MV-4-11 (cell line): Measurements from ENCODE around the gene VAV2.
A peak's percentile ranks its signal among the peaks of the same experiment; 100 is the strongest.

Experiments used
- DNase-seq: peaks from one replicate; lab custom pipeline; 2025; lab: John Stamatoyannopoulos, UW

VAV2 gene

DNA sequence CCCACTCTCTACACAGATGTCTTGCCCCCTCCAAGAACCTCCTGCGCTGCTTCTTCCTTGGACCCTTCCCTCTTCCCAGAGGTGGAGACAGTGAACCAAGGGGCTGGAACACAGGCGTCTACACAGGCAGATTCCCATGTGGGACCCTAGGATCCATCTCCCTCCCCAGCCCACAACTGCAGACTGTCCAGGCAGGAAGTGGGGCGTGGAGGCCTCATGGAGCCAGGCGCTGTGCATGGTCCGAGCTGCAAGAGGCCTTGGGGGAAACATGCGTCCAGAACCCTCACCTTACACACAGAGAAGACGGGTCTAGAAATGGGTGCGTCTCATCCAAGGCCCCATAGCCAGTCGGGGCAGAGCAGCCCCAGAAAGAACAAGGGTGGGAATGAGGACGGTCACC is 117.5 kb downstream of the VAV2 start:
- DNase-seq, result no peak

DNA sequence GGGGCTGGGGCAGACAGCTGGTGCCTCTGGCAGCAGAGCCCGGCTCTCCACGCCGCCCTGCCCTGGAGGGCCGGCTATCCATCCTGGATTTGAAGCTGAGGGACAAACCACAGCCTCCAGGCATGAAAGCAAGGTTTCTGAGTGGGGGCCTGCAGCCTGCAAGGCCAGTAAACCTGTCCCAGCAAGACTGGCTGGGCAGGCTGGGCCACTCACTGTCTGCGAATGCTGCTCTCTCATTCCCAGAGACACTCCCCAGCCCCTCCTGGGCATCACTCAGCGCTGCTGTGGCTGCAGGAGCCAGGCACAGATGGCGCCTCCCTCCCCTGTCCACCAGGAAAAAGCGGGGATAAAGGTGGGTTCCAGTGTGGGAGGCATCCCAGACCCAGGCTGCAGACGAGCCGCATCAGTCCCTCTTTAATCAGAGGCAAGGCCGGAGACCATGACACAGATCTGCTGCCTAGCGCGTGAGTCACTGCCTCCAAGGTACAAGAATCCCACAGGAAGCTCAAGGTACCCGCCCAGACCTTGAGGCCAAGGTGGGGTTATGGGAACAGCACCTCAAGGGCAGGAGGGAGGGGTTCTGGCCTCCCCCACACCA is 118.0 kb downstream of the VAV2 start:
- no peak for DNase-seq

DNA sequence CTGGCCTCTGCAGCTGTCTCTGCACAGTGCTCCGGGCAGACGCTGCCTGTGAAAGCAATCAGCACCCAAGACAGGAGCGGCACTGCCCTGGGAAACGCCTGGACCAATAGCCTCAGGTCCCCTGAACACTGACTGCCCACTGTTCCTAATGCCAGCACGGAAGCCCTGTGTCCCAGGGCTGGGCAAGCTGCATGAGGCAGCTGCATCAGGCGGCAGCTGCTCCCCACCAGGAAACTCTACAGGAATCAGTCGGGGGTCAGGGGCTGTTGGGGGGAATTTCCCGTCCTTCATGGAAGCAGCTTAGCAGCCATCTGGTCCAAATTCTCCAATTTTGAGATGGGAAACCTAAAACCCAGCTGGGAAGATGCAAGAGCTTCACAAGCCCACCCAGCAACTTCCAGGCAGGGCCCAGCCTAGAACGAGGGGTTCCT is 118.6 kb downstream of the VAV2 start:
- no peak for DNase-seq

DNA sequence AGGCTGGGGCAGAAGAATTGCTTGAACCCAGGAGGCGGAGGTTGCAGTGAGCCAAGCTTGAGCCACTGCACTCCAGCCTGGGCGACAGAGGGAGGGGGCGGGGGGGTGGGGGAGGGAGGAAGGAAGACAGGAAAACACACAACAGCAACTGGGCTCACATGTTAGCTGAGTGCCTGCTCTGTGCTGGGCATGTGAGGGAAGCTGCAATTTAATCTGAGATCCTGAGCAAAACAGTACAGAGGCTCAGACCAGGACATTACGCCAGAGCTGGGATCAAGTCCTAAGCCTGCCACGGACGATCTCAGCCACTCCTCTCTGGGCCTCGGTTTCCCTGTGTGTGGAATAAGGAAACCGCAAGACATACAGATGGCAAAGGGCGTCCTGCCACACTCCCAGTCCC is 119.1 kb downstream of the VAV2 start:
- no peak for DNase-seq

DNA sequence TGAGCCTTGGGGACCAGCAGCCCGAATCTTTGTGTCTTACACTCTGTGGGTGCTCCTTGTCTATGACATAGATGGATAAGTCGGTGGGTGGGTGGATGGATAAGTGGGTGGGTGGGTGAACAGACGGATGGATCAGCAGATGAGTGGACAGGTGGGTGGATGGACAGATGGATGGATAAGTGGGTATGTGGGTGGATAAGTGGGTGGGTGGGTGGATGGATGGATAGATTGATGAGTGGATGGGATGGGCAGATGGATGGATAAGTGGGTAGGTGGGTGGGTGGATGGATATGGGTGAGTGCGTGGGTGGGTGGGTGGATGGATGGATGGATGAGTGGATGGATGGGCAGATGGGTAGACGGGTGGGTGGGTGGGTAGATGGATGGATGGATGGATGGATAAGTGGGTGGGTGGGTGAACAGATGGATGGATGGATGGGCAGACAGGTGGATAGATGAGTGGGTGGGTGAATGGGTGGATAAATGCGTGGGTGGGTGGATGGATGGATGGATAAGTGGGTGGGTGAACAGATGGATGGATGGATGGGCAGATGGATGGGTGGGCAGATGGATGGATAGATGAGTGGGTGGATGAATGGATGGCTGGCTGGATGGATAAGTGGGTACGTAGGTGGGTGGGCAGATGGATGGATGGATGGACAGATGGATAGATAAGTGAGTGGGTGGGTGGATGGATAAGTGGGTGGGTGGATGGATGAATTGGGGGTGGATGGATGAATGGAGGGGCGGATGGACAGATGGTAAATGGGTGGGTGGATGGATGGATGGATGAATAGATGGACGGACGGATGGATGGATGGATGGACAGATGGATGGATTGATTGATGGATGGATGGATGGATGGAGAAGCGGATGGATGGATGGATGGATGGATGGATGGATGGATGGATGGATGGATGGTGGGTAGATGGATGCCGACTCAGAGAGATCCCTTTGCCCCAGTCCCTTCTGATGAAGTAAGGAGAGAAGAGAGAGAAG is 121.2 kb downstream of the VAV2 start:
- no peak for DNase-seq

DNA sequence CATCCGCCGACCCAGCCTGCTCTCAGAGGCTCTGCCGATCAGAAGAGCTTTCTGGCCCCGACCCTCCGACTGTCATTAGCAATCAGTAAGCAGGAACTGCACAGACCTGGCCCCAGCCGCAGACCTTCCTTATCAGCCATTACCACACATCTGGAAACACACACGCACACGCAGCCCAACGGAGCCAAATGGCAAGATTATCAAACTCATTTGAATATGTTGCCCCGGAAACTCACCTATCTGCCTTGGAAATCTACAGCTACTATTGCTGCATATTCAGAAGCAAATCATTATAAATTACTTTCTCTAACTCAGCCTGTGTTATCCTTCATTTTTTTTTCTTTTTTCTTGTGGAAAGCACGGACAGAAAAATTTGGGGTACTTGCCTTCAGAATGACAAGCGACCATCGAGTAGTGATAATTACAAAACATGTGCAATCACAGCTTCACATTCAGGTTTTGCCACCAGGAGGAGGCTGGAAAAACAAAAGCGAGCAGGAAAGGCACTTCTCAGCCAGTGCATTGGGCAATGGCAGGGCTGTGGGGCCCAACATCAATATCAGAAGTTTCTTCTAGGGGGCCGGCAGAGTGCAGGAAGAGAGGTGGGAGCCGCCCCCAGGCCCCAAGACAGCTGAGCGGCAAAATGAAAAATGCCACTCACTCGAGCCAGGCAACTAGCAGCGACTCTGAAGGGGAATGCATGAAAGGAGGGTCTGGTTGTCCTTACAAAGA is 122.3 kb downstream of the VAV2 start:
- DNase-seq, result no peak

DNA sequence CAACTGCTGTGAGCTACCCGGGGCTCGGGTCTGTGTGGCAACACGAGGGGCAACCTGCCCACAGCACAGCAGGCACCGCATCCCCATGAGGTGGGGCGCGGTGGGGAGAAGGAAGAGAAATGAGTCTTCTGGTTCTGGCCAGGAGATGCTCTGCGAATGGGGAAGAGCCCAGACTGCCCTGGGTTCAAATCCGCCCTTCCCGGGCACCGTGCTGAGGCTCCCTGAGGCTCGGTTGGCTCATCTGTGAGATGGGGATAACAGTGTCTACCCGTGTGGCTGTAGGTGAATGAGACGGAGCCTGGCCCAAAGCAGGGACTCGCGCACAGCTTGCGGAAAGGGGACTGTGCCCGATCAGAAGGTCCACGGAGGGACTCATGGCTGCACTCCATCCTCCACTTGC is 123.9 kb downstream of the VAV2 start:
- DNase-seq, result no peak

DNA sequence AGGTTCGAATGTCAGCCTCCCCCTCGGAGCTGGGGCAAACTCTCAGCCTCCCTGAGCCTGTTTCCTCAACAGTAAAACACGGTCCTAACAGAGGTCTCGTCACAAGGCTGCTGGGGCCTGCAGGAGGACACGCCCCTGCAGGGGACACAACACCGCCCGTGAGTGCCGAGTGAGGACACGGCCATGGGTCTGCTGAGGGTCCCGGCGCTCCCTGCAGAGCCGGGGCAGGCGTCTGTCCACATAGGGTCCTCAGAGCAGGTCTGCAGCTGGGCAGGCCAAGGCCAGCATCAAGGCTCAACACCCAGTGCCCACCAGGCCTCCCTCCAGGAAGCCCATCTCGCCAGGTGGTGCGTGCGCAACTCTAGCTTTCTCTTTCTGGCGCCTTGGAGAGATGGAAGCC is 125.2 kb downstream of the VAV2 start:
- no peak for DNase-seq

DNA sequence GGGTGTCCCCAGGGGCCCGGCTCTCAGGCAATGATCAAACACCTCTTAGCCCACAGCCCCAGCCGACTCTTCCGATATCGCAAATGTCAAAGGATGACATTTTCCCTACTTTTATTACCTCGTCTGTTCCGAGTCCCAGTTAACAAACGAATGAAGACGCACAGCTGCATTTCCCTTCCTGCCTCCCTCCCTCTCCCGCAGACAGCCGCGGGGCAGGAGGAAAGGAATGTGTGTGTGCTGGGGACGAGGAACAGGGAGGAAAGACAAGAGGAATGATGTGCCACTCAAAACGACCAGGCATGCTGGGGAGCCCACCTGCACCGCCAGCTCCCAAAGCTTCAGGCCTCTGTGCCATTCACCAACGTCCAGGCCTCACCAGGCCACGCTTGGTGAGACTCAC is 128.1 kb downstream of the VAV2 start:
- no peak for DNase-seq

DNA sequence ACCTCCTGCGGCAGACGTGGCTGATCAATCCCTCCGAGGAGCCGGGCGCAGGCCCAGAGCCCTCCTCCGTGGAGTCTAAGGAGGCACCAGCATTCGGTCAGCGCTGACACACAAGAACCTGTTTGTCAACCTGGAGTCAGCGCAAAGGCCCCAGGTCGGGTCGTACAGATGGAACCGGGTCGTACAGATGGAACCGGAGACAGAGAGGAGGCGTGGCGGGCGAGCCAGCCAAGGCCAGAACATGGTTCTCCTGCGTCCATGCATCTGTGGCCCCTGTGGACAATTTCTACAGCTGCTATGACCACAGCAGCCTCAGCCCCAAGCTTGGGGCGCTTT is 128.9 kb downstream of the VAV2 start:
- DNase-seq, result no peak

DNA sequence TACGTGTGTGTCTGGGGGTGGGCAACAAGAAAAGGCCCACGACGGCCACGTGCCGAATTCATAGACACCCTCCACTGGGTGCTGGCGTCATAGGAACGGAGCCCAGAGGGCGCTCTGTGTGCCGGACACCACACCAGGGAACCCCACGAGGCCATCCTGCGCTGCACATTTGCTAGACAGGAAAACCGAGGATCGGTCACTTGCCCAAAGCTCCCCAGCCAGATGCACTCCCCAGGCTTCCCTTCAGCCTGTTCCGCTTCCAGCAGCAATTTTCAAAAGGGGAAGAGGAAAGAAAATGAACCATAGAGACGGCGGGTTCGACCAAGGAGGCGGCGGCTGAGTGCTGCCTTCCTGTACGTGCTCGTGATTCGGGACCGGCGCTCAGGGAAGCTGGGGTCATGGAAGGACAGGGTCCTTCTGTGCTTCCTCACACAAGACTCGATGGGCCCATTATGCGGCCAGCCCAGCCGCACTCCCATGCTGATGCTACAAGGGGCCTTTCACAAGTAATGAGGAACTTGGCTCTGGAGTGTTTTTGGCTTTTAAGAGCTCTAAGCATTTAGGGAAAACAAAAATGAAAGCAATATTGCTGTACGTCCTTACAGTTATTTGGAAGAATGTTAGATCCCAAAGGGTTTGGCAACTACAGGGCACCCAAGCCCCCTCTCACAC is 129.4 kb downstream of the VAV2 start:
- DNase-seq, result peak; percentile 85

DNA sequence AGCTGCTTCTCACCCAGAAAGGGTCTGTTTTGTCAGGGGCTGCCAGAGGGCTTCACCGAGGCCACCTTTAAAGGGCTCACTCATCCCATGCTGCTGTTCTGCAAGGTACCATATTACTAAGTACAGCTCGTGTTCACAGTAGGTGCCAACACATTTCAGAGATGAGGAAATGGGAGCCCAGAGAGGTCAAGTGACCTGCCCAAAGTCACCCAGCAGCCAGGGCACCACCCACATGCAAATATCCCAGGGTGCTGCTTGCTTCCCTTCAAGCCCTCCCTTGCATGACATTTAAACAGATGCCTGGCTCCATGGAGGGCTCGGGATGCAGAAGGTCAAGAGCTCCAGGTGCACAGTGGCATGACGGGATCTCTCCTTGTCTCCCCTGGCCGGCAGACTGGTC is 130.4 kb downstream of the VAV2 start:
- DNase-seq, result no peak

DNA sequence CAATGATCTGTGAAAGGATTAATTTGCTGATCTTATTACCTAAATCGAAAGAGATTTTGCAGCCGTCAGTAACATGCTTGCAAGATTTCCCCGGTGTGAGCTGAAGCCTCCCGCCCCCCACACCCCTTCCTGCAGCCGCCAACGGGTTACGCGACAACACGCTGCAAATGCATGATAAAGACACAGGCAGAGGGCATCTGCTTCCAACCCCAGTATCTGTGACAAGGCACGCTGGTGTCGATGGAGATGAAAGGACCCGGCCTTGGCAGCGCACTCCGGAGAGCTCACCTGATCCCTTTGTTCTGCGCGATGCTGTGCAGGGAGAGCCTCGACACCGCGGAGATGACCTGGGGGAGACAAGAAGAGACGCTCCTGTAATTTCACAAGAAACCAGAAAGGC is 131.0 kb downstream of the VAV2 start:
- DNase-seq, result no peak

DNA sequence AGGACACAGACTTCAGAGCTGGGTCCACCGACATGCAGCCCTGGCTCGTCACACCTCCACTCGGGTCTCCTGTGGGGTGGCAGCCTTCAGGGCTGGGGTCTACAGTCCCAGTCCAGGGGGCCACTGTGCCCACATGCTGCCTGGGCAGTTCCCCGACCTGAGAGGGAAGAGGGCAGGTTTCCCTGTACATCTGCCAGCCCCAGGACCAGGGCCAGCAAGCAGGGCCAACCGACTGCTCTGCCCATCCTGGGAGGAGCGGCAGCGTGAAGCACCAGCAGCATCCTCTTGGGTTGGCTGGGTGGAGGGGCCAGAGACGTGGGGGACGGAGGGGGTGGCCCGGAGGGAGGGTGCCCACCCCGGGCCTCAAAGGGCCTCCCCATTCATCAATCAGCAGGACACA is 133.4 kb downstream of the VAV2 start:
- no peak for DNase-seq

DNA sequence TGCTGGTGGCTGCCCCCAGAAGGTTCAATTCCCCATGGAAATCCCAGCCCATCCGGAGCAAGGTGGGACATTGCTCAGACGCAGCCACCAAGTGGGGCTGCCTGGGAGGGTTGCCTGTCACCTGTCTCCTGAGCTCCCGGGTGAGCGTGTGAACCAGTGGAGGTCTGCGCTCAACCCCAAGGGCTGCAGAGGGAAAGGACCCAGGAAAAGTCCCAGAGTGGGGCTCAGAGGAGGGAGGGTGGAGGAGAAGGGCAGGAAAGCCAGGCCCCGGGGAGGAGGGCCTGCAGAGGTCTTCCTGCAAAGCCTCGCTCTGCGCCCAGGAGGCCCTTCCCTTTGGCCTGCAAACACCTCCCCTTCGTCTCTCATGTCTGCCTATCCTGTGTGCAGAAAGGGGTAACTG is 134.5 kb downstream of the VAV2 start:
- DNase-seq, result no peak

DNA sequence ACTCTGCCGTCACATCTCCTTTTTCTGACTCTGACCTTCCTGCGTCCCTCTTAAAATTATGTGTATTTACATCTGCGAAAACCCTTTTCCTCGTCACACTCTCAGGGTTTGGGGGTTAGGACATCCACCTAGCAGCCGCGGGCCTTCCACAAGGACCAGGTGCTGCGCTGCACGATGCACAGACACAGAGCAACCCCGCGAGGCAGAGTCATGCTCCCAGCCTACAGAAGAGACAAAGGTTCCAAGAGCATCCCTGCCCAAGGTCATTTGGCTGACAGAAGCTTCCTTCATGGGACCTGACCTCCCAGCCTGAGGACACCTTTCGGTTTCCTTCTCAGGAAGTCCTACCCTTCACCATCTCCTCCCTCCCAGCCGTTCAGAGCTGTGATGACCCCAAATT is 135.3 kb downstream of the VAV2 start:
- DNase-seq, result no peak

DNA sequence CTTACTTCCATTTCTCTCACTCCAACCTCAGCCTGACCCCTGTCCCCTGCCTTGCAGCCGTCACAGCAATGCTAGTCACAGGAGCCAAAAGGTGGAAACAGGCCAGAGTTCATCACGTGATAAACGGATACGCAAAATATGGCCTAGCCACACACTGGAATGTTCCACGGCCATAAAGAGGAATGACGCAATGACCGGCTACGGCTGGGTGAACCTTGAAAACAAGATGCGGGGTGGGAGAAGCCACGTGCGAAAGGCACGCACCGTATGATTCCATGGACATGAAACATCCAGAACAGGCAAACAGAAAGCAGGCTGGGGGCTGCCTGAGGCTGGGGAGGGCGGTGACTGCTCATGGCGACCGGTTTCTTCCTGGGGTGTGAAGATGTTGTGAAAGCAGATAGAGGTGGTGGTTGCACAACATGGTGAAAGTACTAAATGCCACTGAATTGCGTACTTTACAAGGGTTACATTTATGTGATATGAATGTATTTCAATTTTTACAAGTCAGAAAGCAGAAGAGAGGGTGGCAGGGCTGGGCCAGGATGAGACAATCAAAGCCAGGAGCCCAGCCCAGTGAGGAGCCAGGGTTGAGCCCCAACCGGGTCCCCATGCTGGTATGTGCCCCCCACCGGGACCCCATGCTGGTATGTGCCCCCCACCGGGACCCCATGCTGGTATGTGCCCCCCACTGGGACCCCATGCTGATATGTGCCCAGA is 136.2 kb downstream of the VAV2 start:
- peak; percentile 98 for DNase-seq

DNA sequence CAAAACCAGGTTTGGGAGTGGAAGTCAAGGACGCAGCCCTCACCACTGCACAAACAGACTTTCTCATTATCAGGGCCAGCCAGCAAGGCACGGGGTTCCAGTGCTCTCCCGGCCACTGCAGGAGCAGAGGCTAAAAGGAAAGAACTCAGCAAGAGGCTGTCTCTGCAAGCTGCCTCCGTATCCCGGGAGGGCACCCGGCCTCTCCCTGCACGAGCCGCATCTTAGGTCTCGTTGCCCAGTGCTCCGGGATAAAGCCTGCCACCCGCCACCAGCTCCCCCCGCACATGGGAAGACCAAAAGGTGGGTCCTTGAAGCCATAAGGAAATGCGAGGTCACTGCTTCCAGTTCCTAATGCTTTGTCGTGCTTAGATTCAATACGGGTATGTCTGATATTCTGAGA is 136.8 kb downstream of the VAV2 start:
- DNase-seq, result no peak

DNA sequence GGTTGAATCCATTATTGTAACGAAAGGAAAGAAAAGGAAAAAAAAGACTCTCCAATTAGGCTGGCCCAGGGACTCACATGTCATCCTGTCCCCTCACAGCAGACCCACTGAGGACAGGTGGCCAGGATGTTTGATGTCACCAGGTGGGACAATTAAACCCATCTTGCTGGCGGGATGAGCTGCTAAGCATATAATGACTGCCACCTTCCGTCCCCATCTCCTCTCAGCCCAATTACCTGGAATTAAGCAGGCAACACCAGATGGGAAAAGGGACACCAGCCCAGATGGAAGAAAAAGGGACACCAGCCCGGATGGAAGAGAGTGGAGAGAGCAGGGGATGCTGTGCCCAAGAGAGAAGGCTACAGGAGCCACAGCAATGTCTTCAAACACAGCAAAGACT is 137.4 kb downstream of the VAV2 start:
- no peak for DNase-seq

DNA sequence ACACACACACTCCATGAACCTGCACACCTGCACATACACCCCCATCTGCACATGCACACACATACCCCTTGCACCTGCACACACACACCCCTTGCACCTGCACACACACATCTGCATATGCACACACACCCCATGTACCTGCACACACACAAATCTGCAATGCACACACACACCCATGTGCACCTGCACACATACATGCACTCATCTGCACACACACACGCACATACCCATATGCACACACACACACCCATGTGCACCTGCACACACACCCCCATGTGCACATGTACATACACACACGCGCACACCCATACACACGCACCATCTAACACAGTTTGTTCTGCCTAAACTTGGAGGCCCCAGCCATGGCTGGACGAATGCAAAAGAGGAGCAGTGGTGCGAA is 138.1 kb downstream of the VAV2 start:
- DNase-seq, result no peak

DNA sequence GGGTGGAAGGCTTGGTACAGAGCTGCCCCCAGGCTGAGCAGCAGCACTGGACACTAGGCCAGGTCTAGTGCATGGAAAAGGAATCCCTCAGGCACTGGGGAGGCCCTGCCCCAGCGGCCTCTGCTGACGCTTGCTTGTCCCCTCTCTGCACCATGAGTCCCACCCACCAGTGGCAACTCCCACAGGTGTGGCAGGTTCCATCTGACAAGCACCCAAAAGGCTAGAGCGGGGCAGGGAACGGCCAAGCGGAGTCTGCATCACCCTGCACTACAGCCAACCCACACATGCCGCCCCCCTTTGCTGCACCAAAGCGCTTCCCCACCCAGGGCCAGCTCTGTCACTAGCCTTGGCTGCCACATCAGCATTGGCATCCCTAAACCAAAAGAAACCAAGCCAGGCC is 138.8 kb downstream of the VAV2 start:
- no peak for DNase-seq

DNA sequence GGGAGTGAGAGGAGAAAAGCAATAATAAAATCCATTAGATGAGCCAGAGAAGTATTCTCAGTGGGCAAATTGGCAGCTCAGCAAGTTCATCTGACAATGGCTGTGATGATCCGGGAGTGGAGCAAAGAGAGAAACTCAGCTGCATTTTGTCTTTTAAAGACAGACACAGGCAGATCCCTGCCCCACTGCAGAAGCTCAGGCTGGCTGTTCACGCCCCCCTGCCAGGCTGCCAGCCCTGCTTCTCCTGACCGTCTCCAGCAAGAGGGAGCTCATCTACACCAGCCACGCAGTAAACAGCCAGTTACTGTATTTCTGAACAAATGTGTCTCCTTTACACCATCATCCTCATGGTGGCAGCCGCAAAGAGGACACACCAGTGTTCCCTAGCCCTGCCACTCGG is 139.7 kb downstream of the VAV2 start:
- DNase-seq, result no peak
